Activated CD8-positive, alpha-beta T cell treated with anti-CD3 and anti-CD28 coated beads for 36 hours (primary cell): ENCODE data around the gene PLSCR3. TPM values are rescaled to one million over a fixed set of nuclear protein-coding genes. Genes with fewer than 3 reads are reported as not detected.
A peak's percentile ranks its signal among the peaks of the same experiment; 100 is the strongest.

Source experiments
- ATAC-seq: fragments of 200-7000 bp; cut with Tn5 transposase; one replicate; pipeline ENCODE4 v1.10.0; 2021; ENCODE audit warnings: mild to moderate bottlenecking, moderate library complexity
- CTCF ChIA-PET: fragments of 350-600 bp; sonication (Branson Sonifier 250); formaldehyde crosslinking; loops from one replicate; lab custom pipeline; 2021; ENCODE audit warnings: antibody characterized with exemption; lab: Charles Lee
- POLR2A ChIA-PET: fragments of 350-600 bp; sonication (Branson Sonifier 250); formaldehyde crosslinking; loops from one replicate; lab custom pipeline; 2021; ENCODE audit warnings: antibody characterized with exemption; lab: Charles Lee
- DNase-seq: peaks from one replicate; pipeline ENCODE4 v3.0.0-alpha.2; 2020
- H3K27ac Mint-ChIP-seq: one replicate; pipeline ENCODE4 v1.8.0; 2021; ENCODE audit warnings: mild to moderate bottlenecking, mixed read lengths
- H3K27me3 Mint-ChIP-seq: one replicate; pipeline ENCODE4 v1.8.0; 2021; ENCODE audit warnings: mixed read lengths
- H3K36me3 Mint-ChIP-seq: one replicate; pipeline ENCODE4 v1.8.0; 2021; ENCODE audit warnings: low read depth, mixed read lengths
- H3K4me1 Mint-ChIP-seq: one replicate; pipeline ENCODE4 v1.8.0; 2021; ENCODE audit warnings: low read depth, mixed read lengths
- H3K4me3 Mint-ChIP-seq: one replicate; pipeline ENCODE4 v1.8.0; 2021; ENCODE audit warnings: mild to moderate bottlenecking, moderate library complexity, mixed read lengths
- H3K9me3 Mint-ChIP-seq: one replicate; pipeline ENCODE4 v1.8.0; 2021; ENCODE audit warnings: mixed read lengths
- intact Hi-C: fragments of 100-400 bp; cut with micrococcal nuclease; formaldehyde crosslinking; loops from one replicate; pipeline ENCODE4 v1.10.0; 2022
- total RNA-seq, 2 experiments: library from RNA; stranded (reverse); gene quantifications; one replicate each; pipeline ENCODE4 v1.2.3, GENCODE V29; 2021
- TF ChIP-seq, protein P1 (sequence below): fragments of 200-600 bp; IDR thresholded peaks from one replicate; pipeline ENCODE4 v1.8.0; 2022; ENCODE audit warnings: antibody characterized with exemption, mild to moderate bottlenecking

Gene PLSCR3
- total RNA-seq, 2 experiments from 2014 or later: 62.6 to 71.1 TPM

DNA sequence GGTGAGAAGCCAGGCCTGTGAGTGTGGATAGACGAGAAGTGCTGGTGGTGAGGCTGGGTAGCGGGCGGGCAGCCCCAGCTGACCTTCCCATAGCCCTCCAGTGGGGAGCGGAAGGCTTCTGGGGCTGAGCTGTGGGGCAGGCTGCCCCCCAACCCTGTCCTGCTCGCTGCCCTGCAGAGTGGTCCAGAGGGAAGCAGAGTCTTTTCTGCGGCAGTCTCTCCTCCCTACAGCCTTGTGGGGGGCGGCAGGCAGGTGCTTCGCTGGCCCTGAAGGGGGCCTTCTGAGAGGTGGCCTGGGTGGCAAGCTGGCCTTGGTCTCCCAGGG lies 17.1 kb upstream of the PLSCR3 start:
- intact Hi-C loops: no loop called here
- ChIA-PET CTCF (no interaction called here), POLR2A (interaction anchor here (0.6 kb wide), 1 partner anchor 14 kb away, joined by 3 read pairs; the partner anchor contains the start of gene SPEM2)
- Mint-ChIP-seq H3K4me3 (no peak overlapping the region), H3K27ac (no peak overlapping the region), H3K36me3 (no peaks in the 10 kb centered on the region), H3K9me3 (no peaks in the 10 kb centered on the region), H3K4me1 (peaks cover 4% of the 10 kb centered on the region), H3K27me3 (no peaks in the 10 kb centered on the region)
- DNase-seq (no peak), ATAC-seq (no peak)
- TF ChIP-seq, protein P1, sequence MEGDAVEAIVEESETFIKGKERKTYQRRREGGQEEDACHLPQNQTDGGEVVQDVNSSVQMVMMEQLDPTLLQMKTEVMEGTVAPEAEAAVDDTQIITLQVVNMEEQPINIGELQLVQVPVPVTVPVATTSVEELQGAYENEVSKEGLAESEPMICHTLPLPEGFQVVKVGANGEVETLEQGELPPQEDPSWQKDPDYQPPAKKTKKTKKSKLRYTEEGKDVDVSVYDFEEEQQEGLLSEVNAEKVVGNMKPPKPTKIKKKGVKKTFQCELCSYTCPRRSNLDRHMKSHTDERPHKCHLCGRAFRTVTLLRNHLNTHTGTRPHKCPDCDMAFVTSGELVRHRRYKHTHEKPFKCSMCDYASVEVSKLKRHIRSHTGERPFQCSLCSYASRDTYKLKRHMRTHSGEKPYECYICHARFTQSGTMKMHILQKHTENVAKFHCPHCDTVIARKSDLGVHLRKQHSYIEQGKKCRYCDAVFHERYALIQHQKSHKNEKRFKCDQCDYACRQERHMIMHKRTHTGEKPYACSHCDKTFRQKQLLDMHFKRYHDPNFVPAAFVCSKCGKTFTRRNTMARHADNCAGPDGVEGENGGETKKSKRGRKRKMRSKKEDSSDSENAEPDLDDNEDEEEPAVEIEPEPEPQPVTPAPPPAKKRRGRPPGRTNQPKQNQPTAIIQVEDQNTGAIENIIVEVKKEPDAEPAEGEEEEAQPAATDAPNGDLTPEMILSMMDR: no peak

DNA sequence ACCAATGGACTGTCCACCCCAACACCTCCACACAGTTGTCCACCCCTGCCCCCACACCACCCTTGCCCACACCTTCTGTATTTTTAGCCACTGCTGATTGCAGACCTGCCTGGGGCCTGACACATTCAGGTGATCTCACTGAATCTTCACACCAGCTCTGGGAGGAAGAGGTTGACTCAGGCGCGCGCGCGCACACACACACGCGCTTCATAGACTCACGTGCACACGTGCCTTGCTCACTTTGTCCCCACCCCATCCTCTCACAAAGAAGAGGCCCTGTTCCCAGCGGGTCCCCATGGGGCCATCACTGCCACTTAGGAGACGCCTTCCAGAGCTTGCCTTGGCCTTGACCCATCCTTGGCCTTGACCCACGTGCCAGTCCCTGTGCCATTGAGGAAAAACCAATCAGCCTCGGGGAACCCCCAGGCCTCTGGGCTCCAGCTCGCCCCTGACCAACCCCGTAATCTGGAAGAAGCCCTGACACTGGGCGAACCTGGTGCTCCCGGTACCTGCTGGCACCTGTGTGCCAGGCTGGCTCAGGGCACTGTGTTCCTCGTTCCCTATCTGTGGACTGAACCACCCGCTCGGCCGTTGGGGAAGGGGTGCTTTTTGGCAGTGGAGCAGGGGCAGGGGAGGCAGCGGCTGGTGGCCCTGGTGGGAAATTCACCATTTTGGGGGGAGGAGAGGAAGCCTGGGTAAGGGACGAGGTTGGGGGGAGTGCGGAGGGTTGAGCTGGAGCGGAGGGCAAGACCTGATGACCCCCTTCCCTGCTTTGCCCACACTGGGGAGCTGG lies 16.5 kb upstream of the PLSCR3 start:
- Mint-ChIP-seq H3K27ac (no peak overlapping the region), H3K27me3 (peaks cover 2% of the 10 kb centered on the region), H3K4me1 (peaks cover 6% of the 10 kb centered on the region), H3K36me3 (no peaks in the 10 kb centered on the region), H3K4me3 (no peak overlapping the region), H3K9me3 (no peaks in the 10 kb centered on the region)
- ATAC-seq: no peak
- ChIA-PET POLR2A (interaction anchor here (0.6 kb wide), 1 partner anchor 15 kb away, joined by 3 read pairs; the partner anchor contains the start of gene SPEM2), CTCF (no interaction called here)
- TF ChIP-seq, protein P1: no peak
- no peak for DNase-seq
- intact Hi-C loops: no loop called here

DNA sequence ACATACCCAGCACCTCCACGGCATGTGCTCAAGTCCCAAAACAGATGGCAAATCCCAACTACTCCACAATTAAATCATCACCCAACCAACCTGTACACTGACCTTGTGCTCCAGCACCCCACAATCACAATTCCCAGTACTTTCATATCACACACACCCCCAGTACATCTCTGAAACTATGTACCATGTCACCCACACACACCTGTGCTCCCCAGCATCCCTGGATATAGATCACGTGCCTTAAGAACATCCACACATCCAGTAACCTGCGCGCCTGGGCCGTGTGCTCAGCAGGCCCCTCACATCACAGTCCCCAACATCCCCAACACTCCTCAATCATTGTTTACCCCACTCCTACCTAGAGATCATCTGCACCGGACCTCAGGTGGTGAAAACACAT lies 15.4 kb upstream of the PLSCR3 start:
- POLR2A ChIA-PET: interaction anchor here (1.1 to 1.4 kb wide), 3 partner anchors 9 to 27 kb away, joined by 3 to 4 read pairs (median 4); partner anchors contain the start of gene SPEM2
- H3K4me3 Mint-ChIP-seq: no peak overlapping the region

DNA sequence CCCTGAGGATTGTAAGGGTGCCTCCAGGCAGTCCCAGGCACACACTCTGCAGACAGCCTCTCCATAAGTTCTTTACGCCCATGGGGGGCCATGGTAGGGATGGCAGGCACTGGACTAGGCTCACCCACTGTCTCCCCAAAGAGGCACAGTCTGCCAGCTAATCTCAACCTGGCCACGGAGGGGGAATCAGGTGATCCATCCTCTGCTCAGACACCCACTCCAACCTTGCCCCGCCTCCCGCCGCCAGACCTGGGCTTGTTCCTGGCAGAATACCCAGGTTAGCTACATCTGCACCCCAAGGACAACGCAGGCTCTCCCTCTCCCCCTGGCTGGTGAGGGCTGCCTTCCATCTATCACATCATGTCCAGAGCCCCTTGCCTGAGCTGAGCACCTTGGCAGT lies 14.5 kb upstream of the PLSCR3 start:
- intact Hi-C loops: no loop called here
- Mint-ChIP-seq H3K36me3 (no peaks in the 10 kb centered on the region), H3K9me3 (no peaks in the 10 kb centered on the region), H3K27me3 (peaks cover 2% of the 10 kb centered on the region), H3K4me1 (peaks cover 9% of the 10 kb centered on the region), H3K4me3 (peak overlapping the region; percentile 41), H3K27ac (peak overlapping the region; percentile 31)
- POLR2A ChIA-PET: interaction anchor here (1.1 to 1.4 kb wide), 3 partner anchors 10 to 28 kb away, joined by 3 to 4 read pairs (median 4); partner anchors contain the start of gene SPEM2
- CTCF ChIA-PET: no interaction called here
- ATAC-seq (no peak), DNase-seq (peak; percentile 25)
- TF ChIP-seq, protein P1: no peak

More for the DNA sequence above, 15.4 kb upstream of the PLSCR3 start:
- TF ChIP-seq, protein P1: no peak
- no peaks in the 10 kb centered on the region for H3K36me3 Mint-ChIP-seq
- H3K9me3 Mint-ChIP-seq: no peaks in the 10 kb centered on the region
- no peak for DNase-seq
- H3K27me3 Mint-ChIP-seq: peaks cover 2% of the 10 kb centered on the region
- CTCF ChIA-PET: no interaction called here
- no peak overlapping the region for H3K27ac Mint-ChIP-seq
- H3K4me1 Mint-ChIP-seq: peaks cover 9% of the 10 kb centered on the region
- no peak for ATAC-seq
- intact Hi-C loops: no loop called here

DNA sequence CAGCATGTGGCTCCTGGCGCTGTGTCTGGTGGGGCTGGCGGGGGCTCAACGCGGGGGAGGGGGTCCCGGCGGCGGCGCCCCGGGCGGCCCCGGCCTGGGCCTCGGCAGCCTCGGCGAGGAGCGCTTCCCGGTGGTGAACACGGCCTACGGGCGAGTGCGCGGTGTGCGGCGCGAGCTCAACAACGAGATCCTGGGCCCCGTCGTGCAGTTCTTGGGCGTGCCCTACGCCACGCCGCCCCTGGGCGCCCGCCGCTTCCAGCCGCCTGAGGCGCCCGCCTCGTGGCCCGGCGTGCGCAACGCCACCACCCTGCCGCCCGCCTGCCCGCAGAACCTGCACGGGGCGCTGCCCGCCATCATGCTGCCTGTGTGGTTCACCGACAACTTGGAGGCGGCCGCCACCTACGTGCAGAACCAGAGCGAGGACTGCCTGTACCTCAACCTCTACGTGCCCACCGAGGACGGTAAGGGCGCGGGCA lies 14.0 kb upstream of the PLSCR3 start:
- no peaks in the 10 kb centered on the region for H3K9me3 Mint-ChIP-seq
- TF ChIP-seq, protein P1: no peak
- H3K27ac Mint-ChIP-seq: peak overlapping the region; percentile 38
- no peaks in the 10 kb centered on the region for H3K36me3 Mint-ChIP-seq
- ATAC-seq: no peak
- CTCF ChIA-PET: no interaction called here
- POLR2A ChIA-PET: interaction anchor here (1.3 to 1.4 kb wide), 2 partner anchors 17 to 28 kb away, joined by 4 read pairs; partner anchors contain the start of gene SPEM2
- H3K4me3 Mint-ChIP-seq: peak overlapping the region; percentile 38
- DNase-seq: peak; percentile 51
- peaks cover 9% of the 10 kb centered on the region for H3K4me1 Mint-ChIP-seq
- intact Hi-C loops: no loop called here
- peaks cover 2% of the 10 kb centered on the region for H3K27me3 Mint-ChIP-seq
